Activated CD4-positive, alpha-beta memory T cell treated with anti-CD3 and anti-CD28 coated beads for 36 hours (primary cell): ENCODE results near the gene IMPG2. TPM values are rescaled to one million over a fixed set of nuclear protein-coding genes. Genes with fewer than 3 reads are reported as not detected.
"Not testable (repeated sequence)": the region's sequence is repeated elsewhere in the genome, so short reads cannot be mapped to it uniquely, and the experiment has no call there.

Experiments used
- CTCF ChIA-PET: fragments of 350-600 bp; sonication (Branson Sonifier 250); formaldehyde crosslinking; loops from one replicate; lab custom pipeline; 2021; ENCODE audit warnings: antibody characterized with exemption, inconsistent platforms; lab: Charles Lee
- POLR2A ChIA-PET: fragments of 350-600 bp; sonication (Branson Sonifier 250); formaldehyde crosslinking; loops from one replicate; lab custom pipeline; 2021; ENCODE audit warnings: antibody characterized with exemption; lab: Charles Lee
- DNase-seq: peaks from one replicate; pipeline ENCODE4 v3.0.0-alpha.2; 2020
- H3K27ac Mint-ChIP-seq: one replicate; pipeline ENCODE4 v1.8.0; 2021; ENCODE audit warnings: mixed read lengths
- H3K27me3 Mint-ChIP-seq: one replicate; pipeline ENCODE4 v1.8.0; 2021; ENCODE audit warnings: mixed read lengths
- H3K36me3 Mint-ChIP-seq: one replicate; pipeline ENCODE4 v1.8.0; 2021; ENCODE audit warnings: mixed read lengths
- H3K4me1 Mint-ChIP-seq: one replicate; pipeline ENCODE4 v1.8.0; 2021; ENCODE audit warnings: low read depth, mixed read lengths
- H3K4me3 Mint-ChIP-seq: one replicate; pipeline ENCODE4 v1.8.0; 2021; ENCODE audit warnings: mild to moderate bottlenecking, mixed read lengths
- H3K9me3 Mint-ChIP-seq: one replicate; pipeline ENCODE4 v1.8.0; 2021; ENCODE audit warnings: mixed read lengths
- intact Hi-C: fragments of 100-400 bp; cut with micrococcal nuclease; formaldehyde crosslinking; loops from one replicate; pipeline ENCODE4 v1.15.1; 2023
- total RNA-seq, 2 experiments: library from RNA; stranded (reverse); gene quantifications; one replicate each; pipeline ENCODE4 v1.2.3, GENCODE V29; 2021

Gene IMPG2
- under 1 TPM; 0.10 to 0.12 TPM for total RNA-seq

GRCh38 chr3:101320475-101320874, at the start of gene IMPG2:
Gene IMPG2 (minus strand): TSS chr3:101320575. CDS start chr3:101320372, 203 bp downstream.
- intact Hi-C loops: no loop called here
- H3K9me3 Mint-ChIP-seq: no peaks in the 10 kb centered on the region
- DNase-seq: no peak
- H3K27me3 Mint-ChIP-seq: no peaks in the 10 kb centered on the region
- CTCF ChIA-PET: no interaction called here
- no peaks in the 10 kb centered on the region for H3K4me1 Mint-ChIP-seq
- POLR2A ChIA-PET: no interaction called here
- H3K4me3 Mint-ChIP-seq: no peak within 1 kb of the TSS
- peaks cover 2% of the 10 kb centered on the region for H3K36me3 Mint-ChIP-seq
- H3K27ac Mint-ChIP-seq: no peak within 1 kb of the TSS

- Mint-ChIP-seq H3K4me3 (no peak overlapping the region), H3K9me3 (peaks cover 8% of the 10 kb centered on the region), H3K4me1 (no peaks in the 10 kb centered on the region), H3K27ac (no peak overlapping the region), H3K27me3 (no peaks in the 10 kb centered on the region), H3K36me3 (peaks cover 28% of the 10 kb centered on the region)
- ChIA-PET POLR2A (no interaction called here), CTCF (no interaction called here)
- no peak for DNase-seq
- intact Hi-C loops: no loop called here
Measured at GRCh38 chr3:101362406-101362805, 42.0 kb upstream of the IMPG2 start.

GRCh38 chr3:101351829-101352228, 31.5 kb upstream of the IMPG2 start:
- Mint-ChIP-seq H3K27ac (no peak overlapping the region), H3K4me1 (peaks cover 4% of the 10 kb centered on the region), H3K36me3 (peaks cover 5% of the 10 kb centered on the region), H3K9me3 (no peaks in the 10 kb centered on the region), H3K4me3 (no peak overlapping the region), H3K27me3 (no peaks in the 10 kb centered on the region)
- intact Hi-C loops: no loop called here
- no peak for DNase-seq
- ChIA-PET POLR2A (no interaction called here), CTCF (no interaction called here)

GRCh38 chr3:101340591-101340990, 20.2 kb upstream of the IMPG2 start:
- Mint-ChIP-seq H3K27ac (no peak overlapping the region), H3K9me3 (no peaks in the 10 kb centered on the region), H3K4me3 (no peak overlapping the region), H3K27me3 (no peaks in the 10 kb centered on the region), H3K4me1 (no peaks in the 10 kb centered on the region), H3K36me3 (peaks cover 17% of the 10 kb centered on the region)
- intact Hi-C loops: no loop called here
- no peak for DNase-seq
- CTCF ChIA-PET: no interaction called here
- POLR2A ChIA-PET: no interaction called here

GRCh38 chr3:101333883-101334282, 13.5 kb upstream of the IMPG2 start:
- intact Hi-C loops: no loop called here
- CTCF ChIA-PET: no interaction called here
- no peaks in the 10 kb centered on the region for H3K27me3 Mint-ChIP-seq
- no peak overlapping the region for H3K4me3 Mint-ChIP-seq
- no peak overlapping the region for H3K27ac Mint-ChIP-seq
- peaks cover 14% of the 10 kb centered on the region for H3K36me3 Mint-ChIP-seq
- no peaks in the 10 kb centered on the region for H3K4me1 Mint-ChIP-seq
- DNase-seq: no peak
- POLR2A ChIA-PET: no interaction called here
- no peaks in the 10 kb centered on the region for H3K9me3 Mint-ChIP-seq

- Mint-ChIP-seq H3K27ac (no peak overlapping the region), H3K4me3 (no peak overlapping the region), H3K9me3 (no peaks in the 10 kb centered on the region), H3K36me3 (peaks cover 16% of the 10 kb centered on the region), H3K27me3 (no peaks in the 10 kb centered on the region), H3K4me1 (no peaks in the 10 kb centered on the region)
- CTCF ChIA-PET: no interaction called here
- DNase-seq: no peak
- intact Hi-C loops: no loop called here
- POLR2A ChIA-PET: interaction anchor here (0.6 kb wide), 1 partner anchor 1836 kb away, joined by 3 read pairs; no protein-coding TSS in a partner anchor
Measured at GRCh38 chr3:101329016-101329673, 8.8 kb upstream of the IMPG2 start.

GRCh38 chr3:101325393-101326134, 5.2 kb upstream of the IMPG2 start:
- ChIA-PET POLR2A (no interaction called here), CTCF (no interaction called here)
- H3K4me1 Mint-ChIP-seq: no peaks in the 10 kb centered on the region
- H3K36me3 Mint-ChIP-seq: peaks cover 16% of the 10 kb centered on the region
- H3K27ac Mint-ChIP-seq: no peak overlapping the region
- H3K27me3 Mint-ChIP-seq: no peaks in the 10 kb centered on the region
- intact Hi-C loops: no loop called here
- no peak overlapping the region for H3K4me3 Mint-ChIP-seq
- DNase-seq: no peak
- H3K9me3 Mint-ChIP-seq: no peaks in the 10 kb centered on the region

- Mint-ChIP-seq H3K4me3 (no peak overlapping the region), H3K27me3 (no peaks in the 10 kb centered on the region), H3K36me3 (peaks cover 2% of the 10 kb centered on the region), H3K9me3 (no peaks in the 10 kb centered on the region), H3K27ac (no peak overlapping the region), H3K4me1 (no peaks in the 10 kb centered on the region)
- no peak for DNase-seq
- CTCF ChIA-PET: no interaction called here
- POLR2A ChIA-PET: no interaction called here
- intact Hi-C loops: no loop called here
Measured at GRCh38 chr3:101319531-101319930, 844 bp downstream of the IMPG2 start.

- no peaks in the 10 kb centered on the region for H3K4me1 Mint-ChIP-seq
- no peak for DNase-seq
- H3K4me3 Mint-ChIP-seq: no peak overlapping the region
- H3K27me3 Mint-ChIP-seq: no peaks in the 10 kb centered on the region
- intact Hi-C loops: no loop called here
- peaks cover 30% of the 10 kb centered on the region for H3K36me3 Mint-ChIP-seq
- POLR2A ChIA-PET: no interaction called here
- CTCF ChIA-PET: no interaction called here
- no peak overlapping the region for H3K27ac Mint-ChIP-seq
- peaks cover 21% of the 10 kb centered on the region for H3K9me3 Mint-ChIP-seq
Measured at GRCh38 chr3:101312545-101312944, 7.8 kb downstream of the IMPG2 start.

- DNase-seq: no peak
- Mint-ChIP-seq H3K4me1 (no peaks in the 10 kb centered on the region), H3K4me3 (no peak overlapping the region), H3K36me3 (peaks cover 31% of the 10 kb centered on the region), H3K27ac (no peak overlapping the region), H3K9me3 (peaks cover 25% of the 10 kb centered on the region), H3K27me3 (no peaks in the 10 kb centered on the region)
- ChIA-PET CTCF (no interaction called here), POLR2A (no interaction called here)
- intact Hi-C loops: no loop called here
Measured at GRCh38 chr3:101311676-101312075, 8.7 kb downstream of the IMPG2 start.

GRCh38 chr3:101310978-101311375, 9.4 kb downstream of the IMPG2 start:
- Mint-ChIP-seq H3K27ac (no peak overlapping the region), H3K4me3 (no peak overlapping the region), H3K27me3 (no peaks in the 10 kb centered on the region), H3K4me1 (no peaks in the 10 kb centered on the region), H3K9me3 (peaks cover 29% of the 10 kb centered on the region), H3K36me3 (peaks cover 34% of the 10 kb centered on the region)
- DNase-seq: no peak
- intact Hi-C loops: no loop called here
- ChIA-PET CTCF (no interaction called here), POLR2A (no interaction called here)

- H3K9me3 Mint-ChIP-seq: peaks cover 32% of the 10 kb centered on the region
- H3K4me1 Mint-ChIP-seq, POLR2A ChIA-PET, intact Hi-C loops, H3K4me3 Mint-ChIP-seq, H3K27ac Mint-ChIP-seq, H3K27me3 Mint-ChIP-seq, CTCF ChIA-PET: not testable (repeated sequence)
- peak; percentile 7 for DNase-seq
- peaks cover 38% of the 10 kb centered on the region for H3K36me3 Mint-ChIP-seq
Measured at GRCh38 chr3:101308147-101308772, 12.1 kb downstream of the IMPG2 start.
